Measurements from ENCODE around the gene UGCG. TPM values are rescaled to one million over a fixed set of nuclear protein-coding genes. Genes with fewer than 3 reads are reported as not detected.

Gene UGCG
- total RNA-seq, 1 donor from 2014 or later, result 17.0 TPM

GRCh38 chr9:111917201-111917600 lies 20.6 kb downstream of the UGCG start:
- intact Hi-C loops (cut with micrococcal nuclease), result no loop called here

GRCh38 chr9:111917980-111918379 lies 21.4 kb downstream of the UGCG start:
- intact Hi-C loops (cut with micrococcal nuclease), result no loop called here

- intact Hi-C loops (cut with micrococcal nuclease), result no loop called here
Measured at GRCh38 chr9:111919875-111920274, 23.3 kb downstream of the UGCG start.

- intact Hi-C loops (cut with micrococcal nuclease), result no loop called here
Measured at GRCh38 chr9:111920531-111920930, 23.9 kb downstream of the UGCG start.

- intact Hi-C loops (cut with micrococcal nuclease), result no loop called here
Measured at GRCh38 chr9:111922324-111923013, 25.9 kb downstream of the UGCG start.

GRCh38 chr9:111924281-111924680 lies 27.7 kb downstream of the UGCG start:
- intact Hi-C loops (cut with micrococcal nuclease), result no loop called here

- intact Hi-C loops (cut with micrococcal nuclease), result loop anchor here (5.0 kb wide), 1 partner anchor 112 kb away; no protein-coding TSS in a partner anchor
Measured at GRCh38 chr9:111925017-111925770, 28.6 kb downstream of the UGCG start.

GRCh38 chr9:111925784-111926183 lies 29.2 kb downstream of the UGCG start:
- intact Hi-C loops (cut with micrococcal nuclease), result loop anchor here (1.0 to 5.0 kb wide), 2 partner anchors 28 to 112 kb away; no protein-coding TSS in a partner anchor

- intact Hi-C loops (cut with micrococcal nuclease), result loop anchor here (1.0 to 5.0 kb wide), 2 partner anchors 29 to 111 kb away; no protein-coding TSS in a partner anchor
Measured at GRCh38 chr9:111926421-111926875, 29.8 kb downstream of the UGCG start.

GRCh38 chr9:111928359-111928720 lies 31.7 kb downstream of the UGCG start:
- intact Hi-C loops (cut with micrococcal nuclease), result loop anchor here (5.0 kb wide), 1 partner anchor 109 kb away; no protein-coding TSS in a partner anchor

- intact Hi-C loops (cut with micrococcal nuclease), result no loop called here
Measured at GRCh38 chr9:111934747-111935146, 38.1 kb downstream of the UGCG start.

- intact Hi-C loops (cut with micrococcal nuclease), result no loop called here
Measured at GRCh38 chr9:111936391-111936790, 39.8 kb downstream of the UGCG start.

- intact Hi-C loops (cut with micrococcal nuclease), result no loop called here
Measured at GRCh38 chr9:111937301-111937700, 40.7 kb downstream of the UGCG start.

- intact Hi-C loops (cut with micrococcal nuclease), result no loop called here
Measured at GRCh38 chr9:111937781-111938426, 41.3 kb downstream of the UGCG start.

- intact Hi-C loops (cut with micrococcal nuclease), result no loop called here
Measured at GRCh38 chr9:111938427-111938800, 41.8 kb downstream of the UGCG start.

GRCh38 chr9:111939322-111939721 lies 42.7 kb downstream of the UGCG start:
- intact Hi-C loops (cut with micrococcal nuclease), result no loop called here

GRCh38 chr9:111940697-111941096 lies 44.1 kb downstream of the UGCG start:
- intact Hi-C loops (cut with micrococcal nuclease), result loop anchor here (5.0 kb wide), 1 partner anchor 43 kb away; the partner anchor contains the start of gene UGCG

GRCh38 chr9:111943200-111943599 lies 46.6 kb downstream of the UGCG start:
- intact Hi-C loops (cut with micrococcal nuclease), result loop anchor here (5.0 kb wide), 1 partner anchor 46 kb away; the partner anchor contains the start of gene UGCG

- intact Hi-C loops (cut with micrococcal nuclease), result loop anchor here (5.0 kb wide), 1 partner anchor 46 kb away; the partner anchor contains the start of gene UGCG
Measured at GRCh38 chr9:111943746-111944145, 47.1 kb downstream of the UGCG start.

GRCh38 chr9:111944241-111944866 lies 47.7 kb downstream of the UGCG start:
- intact Hi-C loops (cut with micrococcal nuclease), result loop anchor here (5.0 kb wide), 1 partner anchor 47 kb away; the partner anchor contains the start of gene UGCG

- intact Hi-C loops (cut with micrococcal nuclease), result no loop called here
Measured at GRCh38 chr9:111945216-111945615, 48.6 kb downstream of the UGCG start.
